Activated naive CD4-positive, alpha-beta T cell treated with anti-CD3 and anti-CD28 coated beads, Interleukin-2, amount 50 U/mL, for 24 hours (primary cell): Measurements from ENCODE around the gene TRAF1.
A peak's percentile ranks its signal among the peaks of the same experiment; 100 is the strongest.

Source experiments
- H3K27ac Mint-ChIP-seq: one replicate; pipeline ENCODE4 v1.8.0; 2021; ENCODE audit warnings: mild to moderate bottlenecking, mixed read lengths
- H3K27me3 Mint-ChIP-seq: one replicate; pipeline ENCODE4 v1.8.0; 2021; ENCODE audit warnings: mixed read lengths
- H3K36me3 Mint-ChIP-seq: one replicate; pipeline ENCODE4 v1.8.0; 2021; ENCODE audit warnings: mixed read lengths
- H3K4me1 Mint-ChIP-seq: one replicate; pipeline ENCODE4 v1.8.0; 2021; ENCODE audit warnings: mixed read lengths
- H3K4me3 Mint-ChIP-seq: one replicate; pipeline ENCODE4 v1.8.0; 2021; ENCODE audit warnings: mild to moderate bottlenecking, mixed read lengths
- H3K9me3 Mint-ChIP-seq: one replicate; pipeline ENCODE4 v1.8.0; 2021; ENCODE audit warnings: mixed read lengths

The TRAF1 gene

DNA sequence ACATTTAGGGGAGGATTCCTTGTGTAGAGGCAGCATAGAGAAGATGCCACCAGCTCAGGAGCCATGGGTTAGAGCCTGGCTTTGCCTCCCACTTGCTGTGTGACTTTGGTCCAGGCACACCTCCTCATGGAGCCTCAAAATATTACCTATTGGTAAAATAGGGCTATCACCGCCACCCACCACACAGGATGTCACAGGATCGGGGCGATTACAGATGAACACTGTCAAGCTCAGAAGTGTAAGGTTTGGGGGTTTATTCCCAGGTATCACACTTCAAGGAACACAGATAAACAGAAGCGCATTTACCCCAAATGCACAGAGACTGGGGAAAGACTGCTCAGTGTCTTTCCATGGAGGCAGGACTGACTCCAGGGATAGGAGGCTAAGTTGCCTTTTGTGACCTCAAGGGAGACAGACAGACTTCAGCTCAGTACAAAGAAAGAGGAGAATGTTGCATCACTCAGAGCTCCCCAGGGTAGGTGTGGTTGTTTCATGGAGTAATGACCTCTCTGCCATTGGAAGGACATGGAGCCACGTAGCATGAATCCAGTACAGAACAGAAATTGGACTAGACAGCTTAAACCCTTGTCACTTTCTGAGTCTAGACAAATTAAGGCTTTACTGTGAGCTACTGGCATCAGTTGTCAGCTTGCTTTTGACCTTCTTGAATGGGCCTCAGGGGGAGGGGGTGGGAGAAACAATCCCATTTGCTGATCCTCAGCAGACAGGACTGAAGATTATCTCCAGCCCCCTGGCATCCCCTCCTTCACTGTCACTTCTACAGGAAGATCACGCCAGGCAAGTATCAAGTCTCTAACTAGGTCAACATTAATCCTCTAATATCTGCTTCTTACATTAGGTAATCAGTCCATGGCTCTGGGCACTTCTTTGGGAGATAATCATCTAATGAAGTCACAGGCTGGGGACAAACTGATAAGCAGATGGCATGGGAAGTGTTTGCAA is 6.5 kb downstream of the TRAF1 start:
- Mint-ChIP-seq H3K9me3 (no peaks in the 10 kb centered on the region), H3K27me3 (no peaks in the 10 kb centered on the region), H3K4me1 (peaks cover 69% of the 10 kb centered on the region), H3K4me3 (peak overlapping the region; percentile 95), H3K27ac (peak overlapping the region; percentile 82), H3K36me3 (peaks cover 71% of the 10 kb centered on the region)

DNA sequence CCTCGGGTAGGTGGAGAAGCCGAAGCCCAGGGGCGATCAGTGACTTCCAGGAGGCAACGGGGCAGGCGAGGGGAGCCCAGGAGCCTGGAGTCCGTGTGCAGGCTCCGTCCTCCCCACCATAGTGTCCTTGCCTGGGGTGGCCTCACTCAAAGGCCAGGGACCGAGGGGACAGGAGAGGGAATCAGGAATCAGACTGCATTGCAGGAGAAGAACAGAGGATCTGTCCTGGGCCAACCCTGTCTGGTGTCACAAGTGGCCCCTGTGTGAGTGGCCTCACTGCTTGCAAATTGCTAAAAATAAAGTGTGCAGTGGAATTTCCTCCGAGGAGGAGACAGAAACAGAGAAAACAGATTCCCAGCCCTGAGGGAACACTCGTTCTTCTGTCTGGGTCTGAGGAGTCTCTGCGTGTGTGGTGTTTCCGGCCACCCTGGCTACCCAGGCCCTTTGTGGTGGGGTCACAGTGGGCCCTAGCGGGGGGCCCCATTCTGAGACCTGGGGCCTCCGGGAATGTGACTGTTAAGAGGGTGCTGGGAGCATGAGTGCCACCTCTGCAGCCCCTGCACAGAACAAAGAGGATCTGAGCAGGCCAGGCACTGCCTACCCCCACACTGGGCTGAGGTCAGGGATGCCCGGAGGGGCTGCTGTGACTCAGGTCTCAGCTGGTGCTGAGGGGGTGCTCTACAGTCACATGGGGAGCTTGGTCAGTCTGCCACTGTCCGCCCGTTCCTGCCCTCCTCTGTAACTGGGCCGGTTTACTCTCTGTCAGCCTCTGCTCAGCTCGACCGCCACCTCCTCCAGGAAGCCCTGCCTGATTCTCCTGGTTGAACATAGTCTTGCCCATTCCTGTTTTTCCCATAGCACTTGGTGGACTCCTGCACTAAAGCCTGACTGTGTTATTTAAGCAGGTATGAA is 7.4 kb downstream of the TRAF1 start:
- peak overlapping the region; percentile 82 for H3K27ac Mint-ChIP-seq
- no peaks in the 10 kb centered on the region for H3K9me3 Mint-ChIP-seq
- peak overlapping the region; percentile 95 for H3K4me3 Mint-ChIP-seq
- peaks cover 77% of the 10 kb centered on the region for H3K4me1 Mint-ChIP-seq
- H3K36me3 Mint-ChIP-seq, result peaks cover 70% of the 10 kb centered on the region
- H3K27me3 Mint-ChIP-seq, result no peaks in the 10 kb centered on the region

GRCh38 chr9:120917929-120918762 is 8.4 kb downstream of the TRAF1 start:
- H3K4me1 Mint-ChIP-seq, result peaks cover 82% of the 10 kb centered on the region
- H3K4me3 Mint-ChIP-seq, result peak overlapping the region; percentile 95
- H3K36me3 Mint-ChIP-seq, result peaks cover 65% of the 10 kb centered on the region
- H3K27me3 Mint-ChIP-seq, result no peaks in the 10 kb centered on the region
- H3K9me3 Mint-ChIP-seq, result no peaks in the 10 kb centered on the region
- peak overlapping the region; percentile 77 for H3K27ac Mint-ChIP-seq

DNA sequence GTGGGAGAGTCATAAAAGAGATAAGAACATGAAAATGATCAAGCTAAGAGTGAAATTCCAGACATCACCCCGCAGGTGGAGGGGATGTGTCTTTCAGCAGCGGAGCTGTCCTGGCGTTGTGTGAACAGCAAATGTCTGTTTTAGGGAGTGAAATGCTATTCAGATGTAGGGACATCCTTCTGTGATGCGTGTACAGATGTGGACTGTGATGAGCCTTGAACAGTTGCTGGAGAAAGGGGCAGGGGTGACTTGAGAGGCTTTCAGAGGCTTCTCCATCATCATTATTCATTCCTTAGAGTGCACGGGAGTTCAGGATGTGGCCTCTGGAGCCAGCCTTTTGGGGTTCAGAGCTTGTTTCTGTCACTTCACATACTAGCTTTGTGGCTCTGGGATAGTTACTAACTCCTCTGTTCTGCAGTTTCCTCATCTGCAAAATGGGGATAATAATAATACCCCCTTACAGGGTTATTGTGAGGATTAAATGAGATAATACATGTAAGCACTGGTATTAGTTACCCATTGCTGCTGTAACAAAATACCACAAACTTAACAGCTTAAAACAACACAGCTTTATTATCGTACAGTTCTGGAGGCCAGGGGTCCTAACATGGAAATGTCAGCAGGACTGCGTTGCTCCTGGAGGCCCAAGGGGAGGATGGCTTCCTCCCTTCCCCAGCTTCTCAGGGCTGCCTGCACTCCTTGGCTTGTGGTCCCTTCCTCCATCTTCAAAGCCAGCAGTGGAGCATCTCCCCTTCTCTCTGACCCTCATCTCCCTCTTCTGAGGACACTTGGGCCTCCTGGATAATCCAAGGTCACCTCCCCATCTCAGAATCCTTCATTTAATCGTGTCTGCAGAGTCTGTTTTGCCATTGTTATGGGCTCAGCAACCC is 9.4 kb downstream of the TRAF1 start:
- Mint-ChIP-seq H3K27ac (peak overlapping the region; percentile 92), H3K36me3 (peaks cover 69% of the 10 kb centered on the region), H3K4me3 (peak overlapping the region; percentile 86), H3K4me1 (peaks cover 85% of the 10 kb centered on the region), H3K9me3 (no peaks in the 10 kb centered on the region), H3K27me3 (no peaks in the 10 kb centered on the region)

- no peaks in the 10 kb centered on the region for H3K9me3 Mint-ChIP-seq
- H3K27me3 Mint-ChIP-seq, result no peaks in the 10 kb centered on the region
- peak overlapping the region; percentile 86 for H3K4me3 Mint-ChIP-seq
- H3K4me1 Mint-ChIP-seq, result peaks cover 85% of the 10 kb centered on the region
- H3K36me3 Mint-ChIP-seq, result peaks cover 68% of the 10 kb centered on the region
- peak overlapping the region; percentile 92 for H3K27ac Mint-ChIP-seq
Measured at GRCh38 chr9:120916588-120916987, 10.0 kb downstream of the TRAF1 start.

GRCh38 chr9:120915854-120916470 is 10.6 kb downstream of the TRAF1 start:
- peaks cover 65% of the 10 kb centered on the region for H3K36me3 Mint-ChIP-seq

GRCh38 chr9:120914953-120915352 is 11.6 kb downstream of the TRAF1 start:
- Mint-ChIP-seq H3K4me1 (peaks cover 87% of the 10 kb centered on the region), H3K9me3 (no peaks in the 10 kb centered on the region), H3K27ac (peak overlapping the region; percentile 8), H3K36me3 (peaks cover 67% of the 10 kb centered on the region), H3K27me3 (no peaks in the 10 kb centered on the region), H3K4me3 (peak overlapping the region; percentile 49)

More at GRCh38 chr9:120915854-120916470, 10.6 kb downstream of the TRAF1 start:
- H3K27ac Mint-ChIP-seq, result peak overlapping the region; percentile 86
- H3K4me3 Mint-ChIP-seq, result peak overlapping the region; percentile 86
- no peaks in the 10 kb centered on the region for H3K9me3 Mint-ChIP-seq
- H3K27me3 Mint-ChIP-seq, result no peaks in the 10 kb centered on the region
- H3K4me1 Mint-ChIP-seq, result peaks cover 85% of the 10 kb centered on the region

GRCh38 chr9:120914396-120914795 is 12.2 kb downstream of the TRAF1 start:
- peaks cover 86% of the 10 kb centered on the region for H3K4me1 Mint-ChIP-seq
- H3K4me3 Mint-ChIP-seq, result peak overlapping the region; percentile 49
- H3K27ac Mint-ChIP-seq, result peak overlapping the region; percentile 55
- H3K9me3 Mint-ChIP-seq, result no peaks in the 10 kb centered on the region
- H3K27me3 Mint-ChIP-seq, result no peaks in the 10 kb centered on the region
- H3K36me3 Mint-ChIP-seq, result peaks cover 64% of the 10 kb centered on the region

GRCh38 chr9:120913647-120914264 is 12.8 kb downstream of the TRAF1 start:
- no peaks in the 10 kb centered on the region for H3K9me3 Mint-ChIP-seq
- peaks cover 89% of the 10 kb centered on the region for H3K4me1 Mint-ChIP-seq
- H3K27me3 Mint-ChIP-seq, result no peaks in the 10 kb centered on the region
- peaks cover 65% of the 10 kb centered on the region for H3K36me3 Mint-ChIP-seq
- peak overlapping the region; percentile 55 for H3K27ac Mint-ChIP-seq
- no peak overlapping the region for H3K4me3 Mint-ChIP-seq

- Mint-ChIP-seq H3K9me3 (no peaks in the 10 kb centered on the region), H3K36me3 (peaks cover 61% of the 10 kb centered on the region), H3K4me3 (peak overlapping the region; percentile 76), H3K27me3 (no peaks in the 10 kb centered on the region), H3K27ac (peak overlapping the region; percentile 71), H3K4me1 (peaks cover 86% of the 10 kb centered on the region)
Measured at GRCh38 chr9:120912958-120913646, 13.5 kb downstream of the TRAF1 start.

- Mint-ChIP-seq H3K27me3 (no peaks in the 10 kb centered on the region), H3K36me3 (peaks cover 58% of the 10 kb centered on the region), H3K4me3 (peak overlapping the region; percentile 78), H3K4me1 (peaks cover 85% of the 10 kb centered on the region), H3K27ac (peak overlapping the region; percentile 72), H3K9me3 (no peaks in the 10 kb centered on the region)
Measured at GRCh38 chr9:120911295-120911837, 15.2 kb downstream of the TRAF1 start.

DNA sequence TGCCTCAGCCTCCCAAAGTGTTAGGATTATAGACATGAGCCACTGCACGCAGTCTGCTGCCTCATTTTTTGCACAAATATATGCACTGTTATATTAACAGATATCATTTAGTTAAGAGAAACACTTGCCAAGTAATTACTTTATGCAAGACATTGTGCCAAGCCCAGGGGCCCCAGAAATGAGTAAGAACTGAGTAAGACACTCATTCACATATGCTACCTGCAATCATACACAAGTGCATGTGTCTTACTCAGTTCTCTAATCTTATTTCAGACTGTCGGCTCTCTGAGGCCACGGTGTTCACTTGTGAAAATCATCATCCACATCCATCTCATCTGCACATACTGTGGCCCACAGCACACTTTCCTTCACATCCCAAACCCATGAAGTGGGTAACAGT is 16.0 kb downstream of the TRAF1 start:
- Mint-ChIP-seq H3K4me3 (peak overlapping the region; percentile 78), H3K27ac (peak overlapping the region; percentile 72), H3K9me3 (no peaks in the 10 kb centered on the region), H3K27me3 (no peaks in the 10 kb centered on the region), H3K4me1 (peaks cover 86% of the 10 kb centered on the region), H3K36me3 (peaks cover 57% of the 10 kb centered on the region)

DNA sequence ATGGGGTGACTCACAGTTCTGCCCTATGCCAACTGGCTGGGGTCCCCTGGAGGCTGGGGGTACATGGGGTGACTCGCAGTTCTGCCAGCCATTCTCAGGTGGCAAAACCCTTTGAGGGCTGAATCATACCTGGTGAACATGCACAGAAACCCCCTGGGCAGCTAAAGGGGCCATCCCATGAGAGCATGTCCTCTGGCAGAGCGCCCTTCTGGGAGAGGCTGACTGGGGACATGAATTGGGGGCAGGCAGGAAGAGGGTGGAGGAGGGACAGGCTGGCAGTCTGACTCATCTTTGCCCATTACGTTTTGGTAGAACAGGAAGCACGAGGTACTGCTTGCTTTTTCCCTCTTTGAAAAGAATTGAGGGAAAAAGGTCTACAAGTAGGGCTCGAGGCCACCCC is 16.7 kb downstream of the TRAF1 start:
- Mint-ChIP-seq H3K27me3 (no peaks in the 10 kb centered on the region), H3K4me3 (peak overlapping the region; percentile 78), H3K9me3 (no peaks in the 10 kb centered on the region), H3K36me3 (peaks cover 60% of the 10 kb centered on the region), H3K27ac (peak overlapping the region; percentile 95), H3K4me1 (peaks cover 90% of the 10 kb centered on the region)
